ENCODE data around the gene MAPRE2.

DNA sequence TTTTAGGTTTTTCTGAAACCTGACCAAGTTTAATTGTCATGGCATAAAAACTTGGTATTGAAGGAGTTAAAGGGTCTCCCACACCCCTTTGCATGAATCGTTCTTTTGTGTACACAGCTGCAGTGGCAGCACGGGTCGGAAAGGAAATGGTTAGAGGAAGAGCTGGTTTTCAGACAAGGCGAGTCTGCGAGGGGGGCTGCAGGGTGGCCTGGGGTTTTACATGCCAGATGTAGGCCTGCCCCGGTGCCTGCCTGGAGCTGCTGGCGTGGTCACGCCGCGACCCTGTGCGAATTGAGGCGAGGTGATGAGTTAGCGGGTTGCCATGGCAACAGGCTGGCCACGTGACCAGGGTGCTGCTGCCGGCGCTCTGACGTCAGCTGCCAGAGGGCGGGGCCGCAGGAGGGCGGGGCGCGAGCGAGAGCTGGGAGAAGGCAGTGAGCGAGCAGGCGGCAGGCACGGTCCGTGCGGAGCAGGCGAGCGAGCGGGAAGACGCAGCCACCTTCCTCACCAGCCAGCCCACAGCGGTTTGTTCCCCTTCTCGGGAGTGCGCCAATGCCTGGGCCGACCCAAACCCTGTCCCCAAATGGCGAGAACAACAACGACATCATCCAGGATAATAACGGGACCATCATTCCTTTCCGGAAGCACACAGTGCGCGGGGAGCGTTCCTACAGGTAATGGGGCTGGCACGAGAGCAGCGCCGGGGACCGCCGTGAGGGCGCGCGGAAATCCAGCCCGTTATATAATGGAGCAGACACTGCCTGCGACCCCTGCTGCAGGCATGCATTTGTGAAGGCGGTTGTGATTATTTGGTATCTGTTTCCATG is at the start of gene MAPRE2:
- TF ChIP-seq, protein P1, sequence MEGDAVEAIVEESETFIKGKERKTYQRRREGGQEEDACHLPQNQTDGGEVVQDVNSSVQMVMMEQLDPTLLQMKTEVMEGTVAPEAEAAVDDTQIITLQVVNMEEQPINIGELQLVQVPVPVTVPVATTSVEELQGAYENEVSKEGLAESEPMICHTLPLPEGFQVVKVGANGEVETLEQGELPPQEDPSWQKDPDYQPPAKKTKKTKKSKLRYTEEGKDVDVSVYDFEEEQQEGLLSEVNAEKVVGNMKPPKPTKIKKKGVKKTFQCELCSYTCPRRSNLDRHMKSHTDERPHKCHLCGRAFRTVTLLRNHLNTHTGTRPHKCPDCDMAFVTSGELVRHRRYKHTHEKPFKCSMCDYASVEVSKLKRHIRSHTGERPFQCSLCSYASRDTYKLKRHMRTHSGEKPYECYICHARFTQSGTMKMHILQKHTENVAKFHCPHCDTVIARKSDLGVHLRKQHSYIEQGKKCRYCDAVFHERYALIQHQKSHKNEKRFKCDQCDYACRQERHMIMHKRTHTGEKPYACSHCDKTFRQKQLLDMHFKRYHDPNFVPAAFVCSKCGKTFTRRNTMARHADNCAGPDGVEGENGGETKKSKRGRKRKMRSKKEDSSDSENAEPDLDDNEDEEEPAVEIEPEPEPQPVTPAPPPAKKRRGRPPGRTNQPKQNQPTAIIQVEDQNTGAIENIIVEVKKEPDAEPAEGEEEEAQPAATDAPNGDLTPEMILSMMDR (conservative IDR thresholded peaks at IDR 0.05) = no peak
- no peak for TF ChIP-seq EZH2 (IDR thresholded peaks at IDR 0.05; ENCODE audit: low read depth)

All from PC-9 (cell line).